Lower leg skin (tissue), 3 donors: ENCODE data around the gene DGCR2.

Experiments
- CTCF ChIP-seq, 3 donors: fragments of 450-650 bp; IDR thresholded peaks; one replicate each; pipeline ENCODE4 v1.5.1; 2016; ENCODE audit warnings: antibody characterized with exemption in 3 of 3, mild to moderate bottlenecking in 3 of 3, moderate library complexity in 2 of 3
- POLR2A ChIP-seq, 2 donors: fragments of 450-650 bp; IDR thresholded peaks; one replicate each; pipeline ENCODE4 v1.6.1; 2016 to 2017; ENCODE audit warnings: antibody characterized with exemption in 2 of 2, mild to moderate bottlenecking in 1 of 2, moderate library complexity in 1 of 2

GRCh38 chr22:19088866-19089595 lies 33.2 kb downstream of the DGCR2 start:
- TF ChIP-seq POLR2A (IDR thresholded peaks at IDR 0.05) = no peak
- no peak for TF ChIP-seq CTCF (IDR thresholded peaks at IDR 0.05)
